ENCODE measurements around the gene NOTCH1. TPM values are rescaled to one million over a fixed set of nuclear protein-coding genes. Genes with fewer than 3 reads are reported as not detected.

The NOTCH1 gene
- total RNA-seq, 1 donor from 2014 or later: 34.1 TPM

DNA sequence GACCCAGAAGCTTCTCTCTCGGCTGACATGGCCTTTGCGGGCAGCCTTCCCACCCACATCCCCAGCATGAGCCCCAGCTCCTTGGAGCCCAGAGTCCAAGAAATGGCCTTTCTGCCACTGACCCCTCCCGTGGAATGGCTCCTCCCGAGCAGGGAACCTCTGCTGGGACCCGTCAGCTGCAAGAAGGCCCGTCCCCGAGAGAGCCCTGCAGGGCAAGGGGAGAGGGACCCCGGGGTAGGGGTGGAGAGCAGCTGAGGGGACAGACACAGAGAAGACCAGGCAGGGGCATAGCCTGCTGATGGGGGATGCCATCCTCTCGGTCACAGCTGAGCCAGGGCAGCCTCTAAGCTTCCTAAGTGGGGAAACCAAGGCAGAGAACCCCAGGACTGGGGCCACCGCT, 11.2 kb upstream of the NOTCH1 start:
- Mint-ChIP-seq H3K36me3 (ENCODE audit: low read depth, unreplicated experiment) (no peaks in the 10 kb centered on the region), H3K27ac (ENCODE audit: unreplicated experiment) (no peak overlapping the region), H3K9me3 (ENCODE audit: unreplicated experiment) (peaks cover 17% of the 10 kb centered on the region), H3K27me3 (ENCODE audit: low read depth, unreplicated experiment) (peaks cover 14% of the 10 kb centered on the region), H3K4me1 (ENCODE audit: low read depth, unreplicated experiment) (peaks cover 7% of the 10 kb centered on the region), H3K4me3 (ENCODE audit: unreplicated experiment) (no peak overlapping the region)
- DNase-seq (ENCODE audit: low read depth) (no peak), FAIRE-seq (no peak)
- TF ChIP-seq, protein P1, sequence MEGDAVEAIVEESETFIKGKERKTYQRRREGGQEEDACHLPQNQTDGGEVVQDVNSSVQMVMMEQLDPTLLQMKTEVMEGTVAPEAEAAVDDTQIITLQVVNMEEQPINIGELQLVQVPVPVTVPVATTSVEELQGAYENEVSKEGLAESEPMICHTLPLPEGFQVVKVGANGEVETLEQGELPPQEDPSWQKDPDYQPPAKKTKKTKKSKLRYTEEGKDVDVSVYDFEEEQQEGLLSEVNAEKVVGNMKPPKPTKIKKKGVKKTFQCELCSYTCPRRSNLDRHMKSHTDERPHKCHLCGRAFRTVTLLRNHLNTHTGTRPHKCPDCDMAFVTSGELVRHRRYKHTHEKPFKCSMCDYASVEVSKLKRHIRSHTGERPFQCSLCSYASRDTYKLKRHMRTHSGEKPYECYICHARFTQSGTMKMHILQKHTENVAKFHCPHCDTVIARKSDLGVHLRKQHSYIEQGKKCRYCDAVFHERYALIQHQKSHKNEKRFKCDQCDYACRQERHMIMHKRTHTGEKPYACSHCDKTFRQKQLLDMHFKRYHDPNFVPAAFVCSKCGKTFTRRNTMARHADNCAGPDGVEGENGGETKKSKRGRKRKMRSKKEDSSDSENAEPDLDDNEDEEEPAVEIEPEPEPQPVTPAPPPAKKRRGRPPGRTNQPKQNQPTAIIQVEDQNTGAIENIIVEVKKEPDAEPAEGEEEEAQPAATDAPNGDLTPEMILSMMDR (IDR thresholded peaks at IDR 0.05; ENCODE audit: insufficient read depth, low read depth, low read length): no peak
- no peak for TF ChIP-seq EZH2 (IDR thresholded peaks at IDR 0.05; ENCODE audit: insufficient read depth, low read length)
- Histone ChIP-seq H3K79me2 (ENCODE audit: insufficient read depth, low read length) (no peaks in the 10 kb centered on the region), H3K9ac (ENCODE audit: low read length) (no peak overlapping the region), H3K36me3 (ENCODE audit: insufficient read depth, low read length) (no peaks in the 10 kb centered on the region), H3K27me3 (ENCODE audit: insufficient read depth, low read length) (no peaks in the 10 kb centered on the region), H2AFZ (ENCODE audit: low read depth, low read length) (no peak overlapping the region), H3K4me3 (ENCODE audit: insufficient read depth, low read depth, low read length) (no peak overlapping the region), H3K9me3 (ENCODE audit: insufficient read depth, low read depth, low read length) (peaks cover 4% of the 10 kb centered on the region), H3K4me2 (ENCODE audit: low read length) (no peak overlapping the region), H4K20me1 (ENCODE audit: insufficient read depth, low read length) (no peaks in the 10 kb centered on the region), H3K27ac (ENCODE audit: low read depth, low read length) (no peak overlapping the region), H3K4me1 (ENCODE audit: insufficient read depth, low read length) (peaks cover 6% of the 10 kb centered on the region)

DNA sequence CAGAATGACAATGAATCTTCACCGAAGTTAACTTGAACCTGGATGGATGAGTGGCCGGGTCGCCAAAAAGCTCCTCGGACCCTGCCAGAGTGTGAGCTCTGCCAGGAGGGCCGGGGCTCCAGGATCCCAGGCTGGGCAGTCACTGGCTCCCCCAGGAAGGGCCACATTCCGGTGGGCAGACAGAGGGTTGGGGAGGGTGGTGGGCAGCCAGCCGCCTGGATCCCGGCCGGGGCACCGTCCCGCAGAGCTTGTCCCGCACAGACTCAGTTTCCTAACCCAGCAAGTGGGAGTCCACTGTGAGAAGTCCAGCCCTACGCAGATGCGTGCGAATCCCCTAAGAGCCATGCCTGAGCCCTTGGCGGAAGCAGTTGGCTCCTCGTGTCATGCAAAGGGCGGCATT, 10.3 kb upstream of the NOTCH1 start:
- H3K36me3 Mint-ChIP-seq (ENCODE audit: low read depth, unreplicated experiment): no peaks in the 10 kb centered on the region
- Histone ChIP-seq H3K27me3 (ENCODE audit: insufficient read depth, low read length) (no peaks in the 10 kb centered on the region), H3K9me3 (ENCODE audit: insufficient read depth, low read depth, low read length) (peaks cover 4% of the 10 kb centered on the region), H2AFZ (ENCODE audit: low read depth, low read length) (no peak overlapping the region), H4K20me1 (ENCODE audit: insufficient read depth, low read length) (no peaks in the 10 kb centered on the region), H3K4me1 (ENCODE audit: insufficient read depth, low read length) (peaks cover 12% of the 10 kb centered on the region), H3K9ac (ENCODE audit: low read length) (no peak overlapping the region), H3K4me2 (ENCODE audit: low read length) (no peak overlapping the region), H3K36me3 (ENCODE audit: insufficient read depth, low read length) (no peaks in the 10 kb centered on the region), H3K27ac (ENCODE audit: low read depth, low read length) (no peak overlapping the region), H3K79me2 (ENCODE audit: insufficient read depth, low read length) (no peaks in the 10 kb centered on the region), H3K4me3 (ENCODE audit: insufficient read depth, low read depth, low read length) (no peak overlapping the region)
- FAIRE-seq: no peak
- no peak for TF ChIP-seq EZH2 (IDR thresholded peaks at IDR 0.05; ENCODE audit: insufficient read depth, low read length)
- TF ChIP-seq, protein P1 (IDR thresholded peaks at IDR 0.05; ENCODE audit: insufficient read depth, low read depth, low read length): no peak
- peak overlapping the region; percentile 58 for H3K27ac Mint-ChIP-seq (ENCODE audit: unreplicated experiment)
- H3K4me3 Mint-ChIP-seq (ENCODE audit: unreplicated experiment): no peak overlapping the region
- H3K4me1 Mint-ChIP-seq (ENCODE audit: low read depth, unreplicated experiment): peaks cover 11% of the 10 kb centered on the region
- no peak for DNase-seq (ENCODE audit: low read depth)
- H3K27me3 Mint-ChIP-seq (ENCODE audit: low read depth, unreplicated experiment): peaks cover 14% of the 10 kb centered on the region
- peaks cover 17% of the 10 kb centered on the region for H3K9me3 Mint-ChIP-seq (ENCODE audit: unreplicated experiment)

DNA sequence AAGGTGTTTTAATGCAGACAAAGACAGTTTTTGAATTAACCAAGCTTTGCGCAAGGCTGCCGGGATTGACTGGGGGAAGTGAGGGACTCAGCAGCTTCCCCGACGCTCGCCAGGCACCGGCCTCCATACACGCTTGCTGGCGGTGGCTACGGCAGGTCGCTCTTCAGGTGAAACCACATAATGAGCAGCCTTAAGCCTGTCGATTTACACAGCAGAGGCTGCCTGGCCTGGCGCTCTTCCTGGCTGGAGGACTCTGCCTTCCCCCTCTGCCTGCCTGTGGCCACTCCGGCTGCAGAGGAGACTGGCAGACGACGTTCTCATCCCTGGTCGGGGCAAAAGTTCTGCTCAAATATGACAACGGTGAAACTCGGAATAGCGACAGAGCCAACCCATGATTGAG, 9.0 kb upstream of the NOTCH1 start:
- H3K36me3 ChIP-seq (ENCODE audit: insufficient read depth, low read length): no peaks in the 10 kb centered on the region
- H3K9ac ChIP-seq (ENCODE audit: low read length): no peak overlapping the region
- H2AFZ ChIP-seq (ENCODE audit: low read depth, low read length): no peak overlapping the region
- peaks cover 21% of the 10 kb centered on the region for H3K4me1 ChIP-seq (ENCODE audit: insufficient read depth, low read length)
- H3K4me3 Mint-ChIP-seq (ENCODE audit: unreplicated experiment): no peak overlapping the region
- no peaks in the 10 kb centered on the region for H4K20me1 ChIP-seq (ENCODE audit: insufficient read depth, low read length)
- peaks cover 10% of the 10 kb centered on the region for H3K9me3 Mint-ChIP-seq (ENCODE audit: unreplicated experiment)
- no peak overlapping the region for H3K27ac Mint-ChIP-seq (ENCODE audit: unreplicated experiment)
- peaks cover 4% of the 10 kb centered on the region for H3K9me3 ChIP-seq (ENCODE audit: insufficient read depth, low read depth, low read length)
- no peaks in the 10 kb centered on the region for H3K36me3 Mint-ChIP-seq (ENCODE audit: low read depth, unreplicated experiment)
- H3K27me3 ChIP-seq (ENCODE audit: insufficient read depth, low read length): no peaks in the 10 kb centered on the region
- FAIRE-seq (no peak), DNase-seq (ENCODE audit: low read depth) (no peak)
- no peak overlapping the region for H3K4me3 ChIP-seq (ENCODE audit: insufficient read depth, low read depth, low read length)
- H3K4me1 Mint-ChIP-seq (ENCODE audit: low read depth, unreplicated experiment): peaks cover 11% of the 10 kb centered on the region
- H3K79me2 ChIP-seq (ENCODE audit: insufficient read depth, low read length): no peaks in the 10 kb centered on the region
- TF ChIP-seq EZH2 (IDR thresholded peaks at IDR 0.05; ENCODE audit: insufficient read depth, low read length): no peak
- TF ChIP-seq, protein P1 (IDR thresholded peaks at IDR 0.05; ENCODE audit: insufficient read depth, low read depth, low read length): no peak
- no peak overlapping the region for H3K27ac ChIP-seq (ENCODE audit: low read depth, low read length)
- H3K4me2 ChIP-seq (ENCODE audit: low read length): no peak overlapping the region
- peaks cover 12% of the 10 kb centered on the region for H3K27me3 Mint-ChIP-seq (ENCODE audit: low read depth, unreplicated experiment)
